ENCODE results near the gene OMA1.
"Not testable (repeated sequence)": the region's sequence is repeated elsewhere in the genome, so short reads cannot be mapped to it uniquely, and the experiment has no call there.

Gene OMA1

DNA sequence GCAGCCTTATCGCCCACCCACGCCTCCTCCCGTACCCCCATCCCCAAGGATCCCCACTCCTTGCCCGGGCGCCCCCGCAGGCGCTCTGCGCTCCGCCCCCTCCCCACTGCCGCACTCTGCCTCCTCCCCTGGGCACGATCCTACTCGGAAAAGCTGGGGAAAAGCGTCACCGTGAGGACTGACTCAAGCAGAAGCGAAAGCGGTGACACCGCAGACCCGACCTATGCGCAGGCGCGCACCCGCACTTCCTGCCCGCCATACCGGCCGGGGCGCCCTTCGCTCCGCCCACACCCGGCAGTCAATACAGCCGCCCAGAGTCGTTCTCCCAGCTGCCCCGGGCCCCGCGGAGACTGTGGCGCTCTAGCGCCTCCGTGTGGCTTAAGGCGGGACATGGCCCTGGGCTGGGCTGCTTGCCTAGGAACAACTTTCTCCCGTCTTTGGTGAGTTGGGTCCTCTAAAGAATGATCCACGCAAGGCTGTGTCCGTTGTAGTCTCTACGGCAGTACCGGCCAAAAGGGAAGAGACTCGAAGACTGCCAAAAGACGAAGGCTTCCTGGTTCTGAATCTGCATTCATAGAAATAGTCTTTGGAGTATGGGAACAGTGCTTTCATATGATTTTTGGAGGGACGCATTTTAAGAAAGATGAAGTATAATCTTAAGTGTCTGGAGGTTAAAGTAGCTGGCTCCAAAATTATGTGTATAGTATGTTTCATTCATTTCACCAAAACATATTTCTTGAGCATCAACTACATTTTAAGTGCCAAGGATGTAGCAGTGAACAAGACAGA lies at the start of gene OMA1:
TSS of gene OMA1 (minus strand) at position 207 of the 789 bp plus-strand sequence. CDS start 7,432 bp downstream, outside the sequence.
- in situ Hi-C loops (cut with HindIII; ENCODE audit: low sequenced_read_pairs) = no loop called here

DNA sequence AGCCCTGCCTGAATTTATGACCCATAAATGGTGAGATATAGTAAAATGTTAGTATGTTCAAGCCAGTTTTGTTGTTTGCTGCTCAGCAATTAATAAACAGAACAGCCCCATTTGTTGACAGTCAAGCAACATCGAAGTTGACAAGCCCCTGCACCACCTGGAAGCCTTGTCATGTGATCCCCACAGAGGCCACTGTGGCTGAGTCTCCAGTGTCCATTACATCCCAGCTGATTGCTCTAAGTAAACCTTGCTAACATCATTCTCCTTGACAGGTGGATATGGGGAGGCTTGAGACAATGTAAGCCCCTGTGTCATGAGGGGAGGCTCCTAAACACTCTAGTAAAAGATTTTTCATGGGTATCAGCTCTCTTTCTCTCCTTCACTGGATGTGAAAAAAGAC lies 48.0 kb upstream of the OMA1 start:
- in situ Hi-C loops (cut with HindIII; ENCODE audit: low sequenced_read_pairs) = no loop called here

DNA sequence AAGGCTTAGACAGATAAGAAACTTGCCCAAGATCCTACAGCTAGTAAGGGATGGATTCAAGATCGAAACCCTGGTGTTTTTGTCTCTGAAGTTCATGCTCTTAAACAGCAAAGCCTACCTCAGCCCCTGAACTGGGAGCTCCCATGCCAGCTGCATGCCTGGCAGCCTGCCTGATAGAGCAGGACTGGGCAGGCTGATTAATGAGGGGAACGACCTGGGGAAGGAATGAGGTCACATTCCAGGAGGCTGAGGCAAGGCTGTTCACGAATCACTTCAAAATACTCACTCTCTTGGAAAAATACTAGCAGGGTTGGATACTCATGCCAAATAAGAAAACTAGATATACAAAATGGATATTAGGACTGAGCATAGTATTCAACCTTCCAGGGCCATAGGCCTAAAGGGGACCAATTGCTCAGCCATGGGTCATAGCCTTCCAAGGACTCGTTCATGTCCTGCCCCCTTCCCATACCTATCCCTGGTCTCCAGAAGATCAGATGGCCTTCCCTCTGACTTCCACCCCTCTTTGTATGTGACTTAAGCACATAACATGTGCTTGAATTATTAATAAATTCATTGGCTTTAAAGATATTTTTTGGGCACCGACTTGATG lies 46.1 kb upstream of the OMA1 start:
- in situ Hi-C loops (cut with HindIII; ENCODE audit: low sequenced_read_pairs) = no loop called here

DNA sequence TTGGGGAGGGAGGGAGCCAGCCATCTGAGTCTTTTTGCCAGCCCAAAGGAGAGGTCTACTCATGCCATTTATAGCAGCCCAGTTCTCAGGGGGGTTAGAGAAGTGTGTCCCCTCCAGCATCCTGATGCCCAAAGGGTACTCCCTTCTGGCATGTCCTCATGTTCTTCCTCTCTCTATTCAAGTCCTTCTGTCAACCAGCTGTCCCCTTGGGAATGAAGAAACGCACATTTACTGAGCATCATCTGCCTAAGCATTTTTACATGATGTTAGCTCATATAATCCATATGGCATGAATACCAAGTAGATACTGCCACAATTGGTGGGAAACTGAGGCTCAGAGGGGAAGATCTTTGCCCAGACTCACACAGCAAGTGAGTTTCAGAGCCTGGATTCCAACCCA lies 45.3 kb upstream of the OMA1 start:
- in situ Hi-C loops (cut with HindIII; ENCODE audit: low sequenced_read_pairs) = no loop called here

DNA sequence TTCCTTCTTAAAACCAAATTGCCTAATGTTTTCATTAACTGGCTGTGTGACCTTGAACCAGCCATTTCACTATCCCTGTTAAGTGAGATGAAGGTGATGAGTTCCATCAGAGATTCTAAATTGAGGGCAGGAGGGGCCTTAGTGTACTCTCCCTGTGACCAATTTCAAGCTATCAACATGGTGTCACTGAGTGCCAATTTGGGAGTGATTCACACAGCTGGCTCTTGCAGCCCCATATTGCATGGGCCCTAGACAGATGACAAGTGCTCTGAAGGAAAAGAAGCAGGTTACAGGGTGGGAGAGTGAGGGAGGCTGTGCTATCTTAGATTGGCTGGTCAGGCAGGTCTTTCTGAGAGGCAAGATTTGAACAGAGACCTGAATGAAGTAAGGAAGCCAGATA lies 43.5 kb upstream of the OMA1 start:
- in situ Hi-C loops (cut with HindIII; ENCODE audit: low sequenced_read_pairs) = no loop called here

DNA sequence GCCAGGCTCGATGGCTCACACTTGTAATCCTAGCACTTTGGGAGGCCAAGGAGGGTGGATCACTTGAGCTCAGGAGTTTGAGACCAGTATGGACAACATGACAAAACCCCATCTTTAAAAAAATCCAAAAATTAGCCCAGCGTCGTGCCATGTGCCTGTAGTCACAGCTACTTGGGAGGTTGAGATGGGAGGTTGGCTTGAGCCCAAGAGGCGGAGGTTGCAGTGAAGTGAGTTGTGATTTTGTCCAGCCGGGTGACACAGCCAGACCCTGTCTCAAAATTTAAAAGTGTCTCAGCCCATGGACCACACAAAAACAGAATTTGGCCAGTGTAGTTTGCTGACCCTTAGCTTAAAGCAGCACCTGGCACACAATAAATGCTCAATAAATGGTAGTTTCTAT lies 41.9 kb upstream of the OMA1 start:
- in situ Hi-C loops (cut with HindIII; ENCODE audit: low sequenced_read_pairs) = no loop called here

DNA sequence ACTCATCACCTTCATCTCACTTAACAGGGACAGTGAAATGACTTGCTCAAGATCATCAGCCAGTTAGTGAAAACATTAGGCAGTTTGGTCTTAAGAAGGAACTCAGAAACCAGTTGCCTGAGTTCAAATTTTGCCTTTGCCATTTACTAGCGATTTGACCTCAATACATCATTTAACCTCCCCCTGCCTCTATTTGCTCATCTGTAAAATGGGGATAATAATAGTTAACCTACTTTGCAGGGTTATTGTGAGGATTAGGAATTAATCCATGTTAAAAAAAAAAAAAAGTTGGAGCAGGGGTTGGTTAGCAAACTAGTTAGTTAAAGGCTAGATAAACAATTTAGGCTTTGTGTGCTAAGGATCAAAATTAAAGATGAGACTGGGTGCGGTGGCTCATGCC lies 41.1 kb upstream of the OMA1 start:
- in situ Hi-C loops (cut with HindIII; ENCODE audit: low sequenced_read_pairs) = no loop called here

DNA sequence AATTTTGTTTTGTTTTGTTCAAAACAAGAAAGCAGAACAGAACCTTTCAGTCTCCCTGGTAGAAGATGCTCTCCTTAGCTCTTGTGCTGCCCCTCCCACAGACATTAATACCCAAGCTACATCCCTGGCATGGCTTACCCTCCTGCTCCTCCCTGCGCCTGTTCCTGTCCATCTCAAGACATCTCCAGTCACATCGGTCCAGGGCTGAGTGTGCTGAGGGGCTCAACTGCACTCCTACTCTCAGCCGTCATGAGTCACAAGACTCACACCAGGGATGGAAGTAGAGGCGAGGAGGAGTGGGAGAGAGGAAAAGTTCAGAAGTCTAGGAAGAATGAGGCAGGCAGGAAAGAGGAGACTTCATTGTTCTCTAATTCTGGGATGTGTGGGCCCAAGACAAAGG lies 39.7 kb upstream of the OMA1 start:
- in situ Hi-C loops (cut with HindIII; ENCODE audit: low sequenced_read_pairs) = no loop called here

DNA sequence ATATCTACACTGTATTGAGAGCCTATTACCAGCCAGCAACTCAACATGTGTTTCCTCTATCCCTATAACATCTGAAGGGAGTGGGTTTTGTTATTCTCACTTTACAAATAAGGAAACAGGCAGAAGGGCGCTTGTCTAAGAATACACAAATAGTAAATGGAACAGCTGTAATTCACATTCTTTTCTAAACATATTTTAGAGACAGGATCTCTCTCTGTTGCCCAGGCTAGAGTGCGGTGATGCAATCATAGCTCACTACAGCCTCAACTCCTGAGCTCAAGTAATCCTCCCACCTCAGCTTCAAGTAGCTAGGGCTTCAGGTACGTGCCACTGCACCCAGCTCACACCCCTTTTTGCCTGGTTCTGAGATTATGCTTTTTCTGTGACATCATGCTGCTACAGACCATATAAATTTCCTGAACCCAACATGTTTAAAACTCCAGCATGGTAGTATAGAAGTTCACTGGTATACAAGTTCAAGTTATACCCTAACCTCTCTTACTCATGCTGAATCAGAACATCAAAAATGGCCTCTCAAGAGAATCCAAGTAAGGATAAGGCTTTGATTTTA lies 39.1 kb upstream of the OMA1 start:
- in situ Hi-C loops (cut with HindIII; ENCODE audit: low sequenced_read_pairs) = no loop called here

DNA sequence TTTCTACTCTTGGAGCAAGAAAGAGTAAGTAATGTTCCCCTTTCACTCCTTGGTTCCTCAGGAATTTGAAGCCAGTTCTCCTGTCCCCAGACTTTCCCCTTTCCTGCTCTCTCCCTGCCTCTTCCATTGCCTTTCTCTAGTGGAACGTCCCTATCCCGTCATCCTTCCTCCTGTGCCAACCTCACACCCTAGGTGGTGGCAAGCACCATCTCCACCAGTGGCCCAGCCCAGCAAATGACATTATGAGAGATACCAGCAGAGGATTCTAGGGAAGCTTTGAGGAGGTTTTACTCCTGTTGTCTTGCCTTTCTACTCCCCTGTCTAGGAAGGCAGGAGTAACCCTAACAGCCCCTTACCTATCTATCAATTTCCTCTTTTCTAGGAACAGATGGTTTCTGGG lies 38.6 kb upstream of the OMA1 start:
- in situ Hi-C loops (cut with HindIII; ENCODE audit: low sequenced_read_pairs) = no loop called here

DNA sequence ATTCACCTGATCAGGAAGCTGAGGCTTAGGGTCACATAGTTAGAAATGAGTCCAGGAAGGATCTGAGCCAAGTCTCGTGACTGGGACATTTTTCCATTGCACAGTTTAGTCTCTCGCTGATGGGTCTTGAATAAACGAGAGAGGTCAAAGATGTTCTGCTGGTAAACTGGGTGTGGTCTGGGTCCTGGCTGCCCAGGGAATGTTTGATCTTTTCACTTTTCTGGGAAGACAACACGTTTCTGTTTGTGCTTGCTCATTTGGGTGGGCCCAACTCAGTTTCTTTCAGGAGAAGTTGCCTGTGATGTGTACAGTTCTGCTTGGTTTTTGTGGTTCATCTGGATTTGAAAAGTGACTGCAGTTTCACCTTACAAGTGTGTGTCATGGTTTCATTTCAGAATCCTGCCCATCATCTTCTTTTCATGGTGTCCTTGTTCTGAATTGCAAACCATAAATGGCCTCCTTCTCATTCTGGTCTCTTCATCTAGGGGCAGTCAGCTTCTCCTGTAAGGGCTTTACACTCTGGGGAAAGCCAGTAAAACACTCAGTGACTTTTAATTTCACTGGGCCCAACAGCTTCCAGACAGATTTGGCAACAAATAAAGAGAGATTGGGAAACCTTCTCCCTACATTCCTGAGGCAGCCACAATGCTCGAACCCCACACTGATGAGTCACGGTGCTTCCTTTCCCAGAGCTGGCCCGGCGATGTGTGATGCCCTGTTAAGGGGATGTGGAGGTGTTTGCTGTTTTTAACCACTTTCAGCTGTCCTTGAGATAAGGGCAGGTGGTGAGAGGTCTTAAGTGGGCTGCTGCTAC lies 37.8 kb upstream of the OMA1 start:
- in situ Hi-C loops (cut with HindIII; ENCODE audit: low sequenced_read_pairs) = no loop called here

DNA sequence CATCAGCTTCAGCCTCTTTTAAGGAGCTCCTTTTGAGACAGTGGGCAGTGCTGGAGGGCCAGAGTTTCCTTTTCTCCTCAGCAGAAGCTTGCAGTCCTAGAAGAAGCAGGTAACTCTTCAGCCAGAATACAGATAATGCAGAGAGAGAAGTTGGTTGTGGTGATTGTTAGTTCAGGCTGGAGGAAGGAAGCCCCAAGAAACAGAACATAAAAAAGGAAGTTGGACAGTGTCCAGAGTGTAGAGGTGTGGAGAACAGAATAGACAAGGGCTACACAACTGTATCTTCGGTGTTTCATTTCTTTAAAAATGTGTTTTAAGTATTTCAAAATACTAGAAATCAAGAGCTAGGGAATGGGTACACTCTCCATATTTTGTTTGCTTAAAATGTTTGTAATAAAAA lies 37.0 kb upstream of the OMA1 start:
- in situ Hi-C loops (cut with HindIII; ENCODE audit: low sequenced_read_pairs) = no loop called here

DNA sequence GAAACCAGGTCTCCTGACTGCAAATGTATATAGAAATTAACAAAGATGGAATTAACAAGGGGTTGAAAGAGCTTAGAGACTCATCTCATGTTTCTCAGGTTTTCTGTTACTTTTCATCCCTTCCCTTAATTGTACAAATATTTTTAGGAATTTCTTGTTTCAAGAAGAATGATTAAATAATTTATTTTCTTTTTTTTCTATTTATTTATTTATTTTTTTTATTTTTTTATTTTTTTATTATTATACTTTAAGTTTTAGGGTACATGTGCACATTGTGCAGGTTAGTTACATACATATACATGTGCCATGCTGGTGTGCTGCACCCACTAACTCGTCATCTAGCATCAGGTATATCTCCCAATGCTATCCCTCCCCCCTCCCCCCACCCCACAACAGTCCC lies 35.6 kb upstream of the OMA1 start:
- in situ Hi-C loops (cut with HindIII; ENCODE audit: low sequenced_read_pairs) = not testable (repeated sequence)

DNA sequence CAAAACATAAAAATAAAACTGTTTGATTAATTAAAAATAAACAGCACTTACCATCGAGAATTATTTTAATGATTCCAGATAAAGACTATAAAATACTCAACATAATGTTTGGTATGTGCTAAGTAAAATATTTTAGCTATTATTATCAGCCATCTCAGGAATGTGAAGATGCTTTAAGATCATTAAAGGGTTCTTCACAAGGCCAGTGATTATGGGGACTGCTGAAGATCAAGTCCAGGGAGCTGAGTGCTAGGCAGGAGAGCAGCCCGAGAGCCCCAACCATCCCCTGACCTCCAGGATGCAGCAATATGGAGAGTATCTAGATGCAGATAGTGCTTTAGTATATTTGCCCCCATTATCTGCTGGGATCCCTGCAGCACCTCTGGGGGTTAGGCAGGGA lies 35.1 kb upstream of the OMA1 start:
- in situ Hi-C loops (cut with HindIII; ENCODE audit: low sequenced_read_pairs) = no loop called here

DNA sequence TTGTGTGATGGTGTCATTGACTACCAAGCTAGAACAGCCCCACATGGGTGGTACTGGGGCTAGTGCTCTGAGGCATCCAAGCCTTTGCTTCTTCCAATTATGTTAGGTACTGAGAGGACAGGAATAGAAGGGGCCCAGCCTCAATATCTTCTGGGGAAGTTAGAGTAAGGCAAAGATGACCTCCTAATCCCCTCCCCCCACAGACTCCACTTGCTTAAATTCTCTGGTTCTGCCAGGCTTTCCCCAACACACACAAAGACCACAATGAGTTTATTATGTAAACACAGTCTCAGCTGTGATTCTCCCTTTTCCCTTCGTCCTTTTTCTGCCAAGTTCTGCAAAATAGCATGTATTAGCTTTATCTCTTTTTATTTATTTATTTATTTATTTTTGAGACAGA lies 33.7 kb upstream of the OMA1 start:
- in situ Hi-C loops (cut with HindIII; ENCODE audit: low sequenced_read_pairs) = no loop called here

DNA sequence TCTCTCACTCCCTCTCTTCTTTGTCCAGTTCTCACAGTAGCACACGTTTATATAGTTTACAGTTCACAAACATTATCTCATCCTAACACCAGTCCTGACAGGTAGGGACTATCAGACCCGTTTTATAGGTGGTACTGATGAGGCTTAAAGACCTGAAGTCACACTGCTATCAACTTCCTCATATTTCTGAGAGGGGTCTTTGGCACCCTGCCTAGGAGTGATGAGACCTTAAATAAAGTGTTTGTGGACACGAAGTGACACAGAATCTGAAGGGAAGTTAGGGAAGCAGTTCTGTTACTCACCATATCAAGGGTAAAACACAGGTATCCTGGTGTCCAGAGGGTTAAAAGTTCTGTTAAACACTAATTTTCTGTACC lies 31.1 kb upstream of the OMA1 start:
- in situ Hi-C loops (cut with HindIII; ENCODE audit: low sequenced_read_pairs) = no loop called here

DNA sequence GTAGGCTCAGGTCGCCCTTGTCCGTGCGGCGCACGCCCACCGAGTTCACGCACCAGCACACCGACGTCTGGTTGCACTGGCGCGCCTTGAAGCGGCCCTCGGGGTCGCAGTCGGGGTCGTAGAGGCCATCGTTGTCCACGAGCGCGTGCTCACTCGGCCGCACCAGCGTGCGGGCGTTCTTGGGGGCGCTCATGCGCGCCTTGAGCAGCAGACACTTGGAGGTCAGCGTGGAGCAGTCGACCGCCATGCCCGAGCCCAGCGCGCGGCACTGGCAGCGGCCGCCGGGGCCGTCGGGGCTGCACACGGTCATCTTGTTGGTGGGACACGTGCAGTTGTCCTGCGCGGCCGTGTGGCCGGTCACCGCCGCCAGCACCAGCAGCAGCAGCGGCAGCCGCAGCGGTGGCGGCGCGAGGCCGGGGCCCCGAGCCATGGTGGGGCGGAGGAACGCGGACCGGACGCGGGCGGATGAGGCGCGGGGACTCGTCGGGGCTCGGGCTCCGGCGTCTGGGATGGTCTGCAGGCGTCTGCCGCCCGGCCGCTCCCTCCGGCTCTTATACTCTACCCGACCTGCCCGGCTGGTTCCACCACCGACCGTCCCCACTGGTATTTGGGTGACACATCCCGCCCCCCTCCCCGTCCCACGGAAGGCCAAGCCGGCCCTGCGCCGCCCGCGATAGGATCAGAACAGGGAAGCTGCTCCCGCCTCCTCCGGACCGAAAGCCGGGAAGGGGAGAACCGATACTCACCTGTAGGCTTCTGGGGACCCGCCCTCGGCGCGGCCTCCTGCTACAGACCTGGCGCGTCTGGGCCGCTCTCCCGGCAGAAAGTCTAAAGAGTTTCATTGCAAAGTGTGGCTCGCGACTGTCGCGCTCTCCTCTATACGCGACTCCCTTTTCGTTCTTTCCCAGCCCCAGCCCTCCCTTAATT lies 30.5 kb upstream of the OMA1 start, which contains the start of gene TACSTD2:
TSS of gene TACSTD2 (minus strand) at position 526 of the 927 bp plus-strand sequence. CDS start at position 430, 96 bp downstream.
- in situ Hi-C loops (cut with HindIII; ENCODE audit: low sequenced_read_pairs) = no loop called here

DNA sequence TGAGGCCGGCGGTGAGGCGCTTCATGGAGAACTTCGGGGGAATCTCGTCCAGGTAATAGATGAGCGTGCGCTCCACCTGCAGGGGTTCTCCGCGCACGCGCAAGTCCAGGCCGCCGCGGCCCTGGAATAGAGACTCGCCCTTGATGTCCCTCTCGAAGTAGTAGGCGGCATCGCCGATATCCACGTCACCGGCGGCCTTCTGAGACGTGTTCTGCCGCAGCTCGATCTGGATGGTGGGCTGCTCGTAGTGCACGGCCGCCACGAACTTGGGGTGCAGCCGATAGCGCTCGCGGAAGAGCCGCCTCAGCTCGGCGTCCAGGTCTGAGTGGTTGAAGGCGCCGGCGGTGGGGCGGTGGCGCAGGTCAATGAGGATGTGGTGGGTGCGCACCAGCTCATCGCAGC lies 29.8 kb upstream of the OMA1 start:
- in situ Hi-C loops (cut with HindIII; ENCODE audit: low sequenced_read_pairs) = no loop called here

DNA sequence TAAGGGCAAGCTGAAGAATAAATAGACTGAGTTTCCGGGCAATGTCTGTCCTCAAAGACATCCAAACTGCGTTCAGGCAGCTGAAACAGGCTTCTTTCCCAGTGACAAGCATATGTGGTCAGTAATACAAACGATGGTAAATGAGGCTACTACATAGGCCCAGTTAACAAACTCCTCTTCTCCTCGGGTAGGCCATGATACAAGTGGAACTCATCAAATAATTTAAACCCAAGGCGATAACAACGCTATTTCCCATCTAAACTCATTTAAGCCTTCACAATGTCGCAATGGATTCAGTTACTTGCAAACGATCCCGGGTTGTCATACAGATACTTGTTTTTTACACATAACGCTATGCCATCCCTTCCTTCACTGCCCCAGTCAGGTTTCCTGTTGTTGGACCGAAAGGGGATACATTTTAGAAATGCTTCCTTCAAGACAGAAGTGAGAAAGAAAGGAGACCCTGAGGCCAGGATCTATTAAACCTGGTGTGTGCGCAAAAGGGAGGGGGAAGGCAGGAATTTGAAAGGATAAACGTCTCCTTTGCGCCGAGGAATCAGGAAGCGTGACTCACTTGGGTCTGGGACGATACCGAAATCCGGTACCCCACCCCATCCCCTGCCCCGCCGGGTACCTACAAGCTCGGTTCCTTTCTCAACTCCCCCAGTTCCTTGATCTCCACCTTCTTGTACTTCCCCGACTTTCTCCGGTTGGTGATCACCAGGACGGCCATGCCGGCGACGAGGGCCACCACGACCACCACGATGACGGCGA lies 29.2 kb upstream of the OMA1 start:
- in situ Hi-C loops (cut with HindIII; ENCODE audit: low sequenced_read_pairs) = no loop called here

DNA sequence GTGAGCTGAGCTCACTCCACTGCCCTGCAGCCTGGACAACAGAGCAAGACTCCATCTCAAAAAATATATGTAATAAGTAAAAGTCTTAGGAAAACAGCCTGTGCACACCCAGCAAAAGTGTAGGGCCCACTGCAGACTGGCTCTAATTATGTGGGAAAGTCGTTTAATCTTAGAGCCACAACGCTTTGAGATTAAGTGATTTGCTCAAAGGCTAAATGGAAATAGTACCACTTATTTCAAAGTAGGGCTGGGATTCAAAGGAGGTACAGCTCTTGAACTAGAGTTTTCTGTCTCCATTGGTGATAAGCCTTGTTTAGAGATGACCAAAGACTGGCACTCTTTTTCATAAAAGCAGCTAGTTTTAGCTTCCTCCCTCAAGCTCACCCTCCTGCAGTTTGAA lies 28.3 kb upstream of the OMA1 start:
- in situ Hi-C loops (cut with HindIII; ENCODE audit: low sequenced_read_pairs) = no loop called here

Data from DLD1 (cell line).